Ishikawa (cell line): ENCODE data around the gene INTS14.

Source experiments
- CEBPB ChIP-seq: IDR thresholded peaks from 2 replicates; pipeline ENCODE4 v1.6.1; 2012
- CREB1 ChIP-seq: IDR thresholded peaks from 2 replicates; pipeline ENCODE4 v1.6.1; 2012; ENCODE audit warnings: low read depth
- EGR1 ChIP-seq: IDR thresholded peaks from 2 replicates; pipeline ENCODE4 v1.6.1; 2012
- EP300 ChIP-seq: IDR thresholded peaks from 2 replicates; pipeline ENCODE4 v1.6.1; 2012; ENCODE audit warnings: borderline replicate concordance
- FOXM1 ChIP-seq: IDR thresholded peaks from 2 replicates; pipeline ENCODE4 v1.6.1; 2012; ENCODE audit warnings: low read depth, borderline replicate concordance
- NFIC ChIP-seq: IDR thresholded peaks from 2 replicates; pipeline ENCODE4 v1.6.1; 2012
- RAD21 ChIP-seq: IDR thresholded peaks from 2 replicates; pipeline ENCODE4 v1.6.1; 2012; ENCODE audit warnings: low read depth
- TAF1 ChIP-seq: IDR thresholded peaks from 2 replicates; pipeline ENCODE4 v1.6.1; 2012; ENCODE audit warnings: low read depth, mild to moderate bottlenecking
- TCF12 ChIP-seq: IDR thresholded peaks from 2 replicates; pipeline ENCODE4 v1.6.1; 2012; ENCODE audit warnings: low read depth
- TEAD4 ChIP-seq: IDR thresholded peaks from 2 replicates; pipeline ENCODE4 v1.6.1; 2012
- YY1 ChIP-seq: IDR thresholded peaks from 2 replicates; pipeline ENCODE4 v1.6.1; 2012; ENCODE audit warnings: low read depth
- ZBTB7A ChIP-seq: IDR thresholded peaks from 2 replicates; pipeline ENCODE4 v1.6.1; 2012; ENCODE audit warnings: low read depth
- TF ChIP-seq, protein P1 (sequence below): IDR thresholded peaks from 2 replicates; pipeline ENCODE4 v1.6.1; 2012
- TF ChIP-seq, protein P2 (sequence below): IDR thresholded peaks from 2 replicates; pipeline ENCODE4 v1.6.1; 2012; ENCODE audit warnings: low read depth, mild to moderate bottlenecking
- TF ChIP-seq, protein P3 (sequence below): IDR thresholded peaks from 2 replicates; pipeline ENCODE4 v1.6.1; 2012

Gene INTS14

DNA sequence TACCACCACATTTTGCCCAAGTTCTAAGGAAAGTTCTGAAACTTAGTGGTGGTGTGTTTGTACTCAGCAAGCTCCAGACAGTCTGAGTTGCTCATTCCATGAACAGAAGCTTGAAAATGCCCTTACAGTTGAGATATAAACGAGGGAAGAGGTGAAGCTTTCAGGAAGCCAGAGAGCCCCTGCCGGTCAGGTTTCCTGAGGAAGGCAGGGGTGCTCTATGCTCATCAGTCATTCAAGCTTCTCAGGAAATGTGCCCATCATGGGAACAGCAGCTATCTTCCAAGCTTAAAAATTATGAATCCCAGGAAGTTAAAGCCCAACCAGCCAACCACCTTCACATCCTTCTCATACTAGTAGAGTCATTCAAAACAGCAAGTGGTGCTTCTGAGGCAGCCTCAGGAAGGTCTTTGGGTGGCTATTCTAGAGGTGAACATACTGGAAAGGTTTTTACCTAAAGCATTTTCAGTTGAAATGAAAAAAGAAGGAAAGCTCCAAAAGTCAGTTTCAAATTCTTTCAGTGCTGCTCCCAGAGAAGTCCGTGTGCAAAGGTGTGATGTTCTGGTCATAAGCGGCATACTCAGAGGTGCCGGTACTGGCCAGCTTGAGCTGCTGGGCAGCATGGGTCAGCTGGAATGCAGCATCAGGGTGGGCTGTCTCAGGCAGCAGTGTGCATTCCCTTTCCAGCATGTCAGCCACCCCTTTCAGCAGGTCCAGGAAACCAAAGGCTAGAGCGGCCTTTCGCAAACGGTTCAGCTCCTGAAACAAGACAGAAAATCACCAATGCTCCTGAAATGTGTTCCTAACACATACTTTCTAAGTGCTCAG is 31.8 kb downstream of the INTS14 start:
- TF ChIP-seq YY1, result no peak
- TF ChIP-seq, protein P1, sequence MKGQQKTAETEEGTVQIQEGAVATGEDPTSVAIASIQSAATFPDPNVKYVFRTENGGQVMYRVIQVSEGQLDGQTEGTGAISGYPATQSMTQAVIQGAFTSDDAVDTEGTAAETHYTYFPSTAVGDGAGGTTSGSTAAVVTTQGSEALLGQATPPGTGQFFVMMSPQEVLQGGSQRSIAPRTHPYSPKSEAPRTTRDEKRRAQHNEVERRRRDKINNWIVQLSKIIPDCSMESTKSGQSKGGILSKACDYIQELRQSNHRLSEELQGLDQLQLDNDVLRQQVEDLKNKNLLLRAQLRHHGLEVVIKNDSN, result no peak
- no peak for TF ChIP-seq TEAD4
- no peak for TF ChIP-seq CEBPB
- no peak for TF ChIP-seq NFIC
- no peak for TF ChIP-seq ZBTB7A
- no peak for TF ChIP-seq FOXM1
- no peak for TF ChIP-seq TCF12
- TF ChIP-seq TAF1, result no peak
- TF ChIP-seq RAD21, result no peak
- TF ChIP-seq, protein P2, sequence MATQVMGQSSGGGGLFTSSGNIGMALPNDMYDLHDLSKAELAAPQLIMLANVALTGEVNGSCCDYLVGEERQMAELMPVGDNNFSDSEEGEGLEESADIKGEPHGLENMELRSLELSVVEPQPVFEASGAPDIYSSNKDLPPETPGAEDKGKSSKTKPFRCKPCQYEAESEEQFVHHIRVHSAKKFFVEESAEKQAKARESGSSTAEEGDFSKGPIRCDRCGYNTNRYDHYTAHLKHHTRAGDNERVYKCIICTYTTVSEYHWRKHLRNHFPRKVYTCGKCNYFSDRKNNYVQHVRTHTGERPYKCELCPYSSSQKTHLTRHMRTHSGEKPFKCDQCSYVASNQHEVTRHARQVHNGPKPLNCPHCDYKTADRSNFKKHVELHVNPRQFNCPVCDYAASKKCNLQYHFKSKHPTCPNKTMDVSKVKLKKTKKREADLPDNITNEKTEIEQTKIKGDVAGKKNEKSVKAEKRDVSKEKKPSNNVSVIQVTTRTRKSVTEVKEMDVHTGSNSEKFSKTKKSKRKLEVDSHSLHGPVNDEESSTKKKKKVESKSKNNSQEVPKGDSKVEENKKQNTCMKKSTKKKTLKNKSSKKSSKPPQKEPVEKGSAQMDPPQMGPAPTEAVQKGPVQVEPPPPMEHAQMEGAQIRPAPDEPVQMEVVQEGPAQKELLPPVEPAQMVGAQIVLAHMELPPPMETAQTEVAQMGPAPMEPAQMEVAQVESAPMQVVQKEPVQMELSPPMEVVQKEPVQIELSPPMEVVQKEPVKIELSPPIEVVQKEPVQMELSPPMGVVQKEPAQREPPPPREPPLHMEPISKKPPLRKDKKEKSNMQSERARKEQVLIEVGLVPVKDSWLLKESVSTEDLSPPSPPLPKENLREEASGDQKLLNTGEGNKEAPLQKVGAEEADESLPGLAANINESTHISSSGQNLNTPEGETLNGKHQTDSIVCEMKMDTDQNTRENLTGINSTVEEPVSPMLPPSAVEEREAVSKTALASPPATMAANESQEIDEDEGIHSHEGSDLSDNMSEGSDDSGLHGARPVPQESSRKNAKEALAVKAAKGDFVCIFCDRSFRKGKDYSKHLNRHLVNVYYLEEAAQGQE, result no peak

DNA sequence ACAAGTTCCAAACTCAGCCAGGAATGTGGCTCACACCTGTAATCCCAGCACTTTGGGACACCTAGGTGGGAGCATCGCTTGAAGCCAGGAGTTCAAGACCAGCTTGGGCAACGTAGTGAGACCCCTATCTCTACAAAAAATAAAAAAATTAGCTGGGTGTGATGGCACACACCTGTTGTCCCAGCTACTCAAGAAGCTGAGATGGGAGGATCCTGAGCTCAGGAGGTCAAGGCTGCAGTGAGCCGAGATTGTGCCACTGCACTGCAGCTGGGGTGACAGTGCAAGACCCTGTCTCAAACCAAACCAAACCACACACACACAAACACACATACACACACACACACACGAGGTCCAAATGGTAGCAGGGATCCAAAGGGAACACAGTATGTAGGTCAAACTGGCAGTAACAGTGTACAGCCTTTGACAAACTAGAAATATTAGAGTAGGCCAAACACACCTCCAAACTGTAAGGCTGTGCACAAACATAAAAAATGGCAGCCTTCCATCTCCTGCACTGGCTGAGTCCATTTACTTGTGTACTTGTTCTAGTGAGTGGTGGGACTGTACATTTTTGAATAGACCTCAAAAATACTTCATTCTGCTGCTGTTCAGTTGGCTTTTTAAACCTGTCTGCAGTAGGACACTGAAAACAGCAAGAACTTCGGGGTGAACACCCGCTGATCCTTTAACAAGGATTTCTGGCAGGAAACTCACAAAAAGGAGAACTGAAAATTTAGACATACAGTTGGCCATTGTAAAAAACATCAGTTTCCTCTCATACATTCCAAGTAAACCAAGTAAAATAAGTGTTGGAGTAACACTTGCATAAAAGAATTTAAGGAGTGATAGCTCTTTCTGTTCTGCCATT is 33.6 kb downstream of the INTS14 start:
- TF ChIP-seq CREB1, result no peak

DNA sequence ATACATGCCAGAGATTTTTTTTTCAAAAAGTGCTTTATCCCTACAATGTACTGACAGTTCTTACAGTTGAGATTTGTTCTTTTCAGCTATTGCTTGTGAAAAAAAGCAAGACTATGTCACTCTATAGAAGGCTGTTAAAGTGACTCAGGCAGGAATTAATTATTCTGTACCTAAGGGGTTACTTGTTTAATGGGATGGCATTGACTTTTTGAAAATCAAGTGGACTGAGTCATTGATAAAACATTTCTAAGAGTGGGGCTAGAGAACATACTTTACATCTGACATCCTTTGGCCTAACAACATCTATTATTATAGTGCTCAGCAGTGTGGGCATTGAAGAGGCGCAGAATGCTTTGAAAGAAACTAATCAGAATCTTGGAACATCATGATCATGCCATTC is 34.3 kb downstream of the INTS14 start:
- TF ChIP-seq, protein P2, result no peak
- TF ChIP-seq, protein P3, sequence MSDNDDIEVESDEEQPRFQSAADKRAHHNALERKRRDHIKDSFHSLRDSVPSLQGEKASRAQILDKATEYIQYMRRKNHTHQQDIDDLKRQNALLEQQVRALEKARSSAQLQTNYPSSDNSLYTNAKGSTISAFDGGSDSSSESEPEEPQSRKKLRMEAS, result no peak
- TF ChIP-seq TEAD4, result no peak
- no peak for TF ChIP-seq TCF12
- no peak for TF ChIP-seq EGR1

DNA sequence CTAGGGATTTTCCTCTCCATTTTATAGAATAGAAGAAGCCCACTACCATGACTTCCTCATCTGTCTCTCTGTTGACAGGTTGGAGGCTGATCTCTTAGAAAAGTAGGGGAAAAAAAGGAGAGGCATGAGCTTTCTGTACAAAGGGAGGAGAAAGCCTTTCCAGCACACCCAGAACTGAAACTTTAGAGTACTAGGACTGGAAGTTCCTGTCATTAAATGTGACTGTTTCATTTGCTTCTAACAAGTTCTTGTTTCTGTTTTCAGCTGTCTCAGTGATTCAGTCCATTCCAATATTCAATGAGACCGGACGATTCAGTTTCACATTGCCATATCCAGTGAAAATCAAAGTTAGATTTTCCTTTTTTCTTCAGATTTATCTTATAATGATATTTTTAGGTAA is 39.0 kb downstream of the INTS14 start:
- no peak for TF ChIP-seq EGR1
- TF ChIP-seq, protein P1, result no peak
- TF ChIP-seq, protein P2, result no peak

DNA sequence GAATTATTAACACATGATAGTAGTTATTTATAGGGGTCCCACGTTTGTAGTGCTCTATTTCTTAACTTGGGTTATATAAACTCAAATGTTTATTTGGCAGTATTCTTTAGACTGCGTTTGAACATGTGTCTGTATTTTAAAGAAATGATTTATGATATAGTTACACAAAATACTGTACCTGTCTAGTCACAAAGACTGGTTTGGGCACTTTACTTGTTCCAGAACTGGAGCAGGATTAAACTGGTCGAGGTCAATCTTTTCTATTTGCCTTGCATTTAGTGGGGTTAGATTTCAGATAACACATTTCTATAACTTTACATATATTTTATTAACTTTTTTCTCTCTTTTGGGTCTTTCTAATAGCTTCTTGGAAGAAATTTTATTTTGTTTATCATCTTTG is 41.2 kb downstream of the INTS14 start:
- no peak for TF ChIP-seq ZBTB7A
- TF ChIP-seq CEBPB, result no peak
- TF ChIP-seq TAF1, result no peak
- TF ChIP-seq EP300, result no peak
- TF ChIP-seq, protein P1, result no peak
- no peak for TF ChIP-seq NFIC
- TF ChIP-seq CREB1, result no peak
- no peak for TF ChIP-seq TCF12
- TF ChIP-seq TEAD4, result no peak
- TF ChIP-seq, protein P2, result no peak
- no peak for TF ChIP-seq RAD21
- TF ChIP-seq FOXM1, result no peak
- TF ChIP-seq EGR1, result no peak
- TF ChIP-seq YY1, result no peak
- TF ChIP-seq, protein P3, result no peak
